Ovary (tissue), 9 donors: ENCODE measurements around the gene SESTD1. TPM values are rescaled to one million over a fixed set of nuclear protein-coding genes. Genes with fewer than 3 reads are reported as not detected.
"Not testable (repeated sequence)": the region's sequence is repeated elsewhere in the genome, so short reads cannot be mapped to it uniquely, and the experiment has no call there.

Source experiments
- DNase-seq, 5 donors: peaks; one replicate each; pipeline ENCODE4 v3.0.0-alpha.2; 2019 to 2020
- H3K27ac ChIP-seq, 2 donors: fragments of 200-600 bp; one replicate each; pipeline versions ENCODE4 v1.5.1 to v1.8.0; 2019 to 2022
- H3K27me3 ChIP-seq: fragments of 200-600 bp; one replicate; pipeline ENCODE4 v1.8.0; 2022
- H3K36me3 ChIP-seq: fragments of 200-600 bp; sonication (generic); one replicate; pipeline ENCODE4 v1.5.1; 2019
- H3K4me1 ChIP-seq: one replicate; pipeline ENCODE4 v1.8.1; 2013; ENCODE audit warnings: mild to moderate bottlenecking, moderate library complexity; ENCODE audit not compliant: insufficient read depth
- H3K4me3 ChIP-seq: fragments of 200-600 bp; sonication (generic); one replicate; pipeline ENCODE4 v1.5.1; 2017
- H3K9me3 ChIP-seq, 2 donors: fragments of 200-600 bp in 1 of 2; sonication (generic) in 1 of 2; one replicate each; pipeline versions ENCODE4 v1.5.1 to v1.8.1; 2013 to 2019; ENCODE audit warnings: mild to moderate bottlenecking in 1 of 2, moderate library complexity in 1 of 2
- EP300 ChIP-seq: sonication (generic); formaldehyde crosslinking; IDR thresholded peaks from one replicate; pipeline ENCODE4 v1.6.1; 2017; ENCODE audit warnings: antibody characterized with exemption
- POLR2A ChIP-seq: fragments of 450-650 bp; IDR thresholded peaks from one replicate; pipeline ENCODE4 v1.6.1; 2017; ENCODE audit warnings: antibody characterized with exemption, mild to moderate bottlenecking, moderate library complexity
- WGBS, 3 donors: extraction: QIAGEN DNeasy Blood & Tissue Kit in 1 of 3; methylation state at CpG; one replicate each; pipeline versions ENCODE4 v1.1.5 to v1.1.7; 2013 to 2017; 5-methylcytosine and 5-hydroxymethylcytosine counted together
- intact Hi-C, 4 donors: fragments of 100-400 bp; cut with DNase I; formaldehyde crosslinking; loops; one replicate each; pipeline versions ENCODE4 v1.11.0 to v1.15.1; 2022 to 2023
- polyA plus RNA-seq, 2 donors: library from polyadenylated mRNA; stranded (reverse); fragments of 200-250 nt in 1 of 2; fragments of 350-450 nt in 1 of 2; fragmentation: Illumina TruSeq in 1 of 2; extraction: RNeasy Lipid Tissue Mini Kit (QIAGEN cat#74804) in 1 of 2; gene quantifications; one replicate each; pipeline ENCODE4 v1.2.3, GENCODE V29; 2013 to 2014
- total RNA-seq, 7 donors: library from RNA; depleted of rRNA in 2 of 7; stranded (reverse); fragments of >200 nt in 2 of 7; fragmentation: NEBNext Ultra II Directional in 3 of 7; extraction: Animal tissue kit (Norgen Biotek cat#: 25700) in 3 of 7; gene quantifications; one replicate each; pipeline versions ENCODE4 v1.1.0 to v1.2.4, GENCODE V29; 2016 to 2023
- TF ChIP-seq, protein P1 (sequence below), 3 donors: fragments of 450-650 bp in 2 of 3; fragments of 200-600 bp in 1 of 3; IDR thresholded peaks; one replicate each; pipeline versions ENCODE4 v1.5.1 to v1.8.0; 2016 to 2022; ENCODE audit warnings: antibody characterized with exemption in 3 of 3, mild to moderate bottlenecking in 1 of 3
- donor health status: DM: no; HTN: no; CAD: no; lungs with moderate emphysema.
- donor health status: DM: no; HTN: no; CAD: no.
- donor health status: Bipolar disorder and iron deficiency.
- donor health status: DM: yes; HTN: yes; CAD: no.
- donor health status: DM: no; HTN: no; CAD: no.
- donor health status: DM: yes; HTN: yes; CAD: no.

Gene SESTD1
- total and polyA plus RNA-seq, 9 donors: 6.9 to 54.2 (median 39.3) TPM

DNA sequence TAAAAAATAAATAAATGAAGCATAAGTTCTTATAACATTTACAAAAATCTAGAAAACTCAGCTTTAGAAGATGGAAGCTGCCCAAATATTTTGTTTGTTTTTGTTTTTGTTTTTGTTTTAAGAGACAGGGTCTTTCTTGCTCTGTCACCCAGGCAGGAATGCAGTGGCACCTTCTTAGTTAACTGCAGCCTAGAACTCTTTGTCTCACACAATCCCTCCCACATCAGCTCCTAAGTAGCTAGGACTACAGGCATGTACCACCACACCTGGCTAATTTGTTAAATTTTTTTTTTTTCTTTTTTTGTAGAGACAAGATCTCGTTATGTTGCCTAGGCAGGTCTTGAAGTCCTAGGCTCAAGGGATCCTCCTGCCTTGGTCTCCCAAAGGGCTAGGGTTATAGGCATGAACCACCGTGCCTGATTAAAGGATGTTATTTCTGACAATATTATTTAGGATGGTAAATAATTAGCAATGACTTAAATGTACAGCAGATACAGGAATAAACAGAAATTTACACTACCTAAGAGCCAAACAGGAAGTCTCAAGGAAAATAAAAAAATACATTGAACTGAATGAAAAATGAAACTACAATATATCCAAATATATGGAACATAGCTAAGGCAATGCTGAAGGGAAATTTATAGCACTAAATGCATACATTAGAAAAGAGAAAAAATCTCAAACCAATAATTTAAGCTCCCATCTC lies 17.2 kb downstream of the SESTD1 start:
- Histone ChIP-seq H3K27me3 (no peaks in the 10 kb centered on the region), H3K4me3 (no peak overlapping the region), H3K36me3 (no peaks in the 10 kb centered on the region), H3K27ac (no peak overlapping the region), H3K4me1 (no peaks in the 10 kb centered on the region), H3K9me3 (no peaks in the 10 kb centered on the region)
- 64 to 90% (median 83%) methylated on average over 2 of the region's 2 CpGs for WGBS, 3 donors
- TF ChIP-seq EP300 (no peak), POLR2A (no peak)
- TF ChIP-seq, protein P1, sequence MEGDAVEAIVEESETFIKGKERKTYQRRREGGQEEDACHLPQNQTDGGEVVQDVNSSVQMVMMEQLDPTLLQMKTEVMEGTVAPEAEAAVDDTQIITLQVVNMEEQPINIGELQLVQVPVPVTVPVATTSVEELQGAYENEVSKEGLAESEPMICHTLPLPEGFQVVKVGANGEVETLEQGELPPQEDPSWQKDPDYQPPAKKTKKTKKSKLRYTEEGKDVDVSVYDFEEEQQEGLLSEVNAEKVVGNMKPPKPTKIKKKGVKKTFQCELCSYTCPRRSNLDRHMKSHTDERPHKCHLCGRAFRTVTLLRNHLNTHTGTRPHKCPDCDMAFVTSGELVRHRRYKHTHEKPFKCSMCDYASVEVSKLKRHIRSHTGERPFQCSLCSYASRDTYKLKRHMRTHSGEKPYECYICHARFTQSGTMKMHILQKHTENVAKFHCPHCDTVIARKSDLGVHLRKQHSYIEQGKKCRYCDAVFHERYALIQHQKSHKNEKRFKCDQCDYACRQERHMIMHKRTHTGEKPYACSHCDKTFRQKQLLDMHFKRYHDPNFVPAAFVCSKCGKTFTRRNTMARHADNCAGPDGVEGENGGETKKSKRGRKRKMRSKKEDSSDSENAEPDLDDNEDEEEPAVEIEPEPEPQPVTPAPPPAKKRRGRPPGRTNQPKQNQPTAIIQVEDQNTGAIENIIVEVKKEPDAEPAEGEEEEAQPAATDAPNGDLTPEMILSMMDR (IDR thresholded peaks at IDR 0.05): no peak
- intact Hi-C loops: no loop called here
- DNase-seq: no peak

DNA sequence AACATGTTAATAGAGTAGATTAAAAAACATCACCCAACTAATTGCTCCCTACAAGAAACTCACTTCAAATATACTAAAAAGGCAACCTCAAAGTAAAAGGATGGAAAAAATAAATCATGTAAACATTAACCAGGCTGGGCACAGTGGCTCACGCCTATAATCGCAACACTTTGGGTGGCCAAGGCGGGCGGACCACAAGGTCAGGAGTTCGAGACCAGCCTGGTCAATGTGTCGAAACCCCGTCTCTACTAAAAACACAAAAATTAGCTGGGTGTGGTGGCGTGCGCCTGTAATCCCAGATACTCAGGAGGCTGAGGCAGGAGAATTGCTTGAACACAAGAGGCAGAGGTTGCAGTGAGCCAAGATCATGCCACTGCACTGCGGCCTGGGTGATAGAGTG lies 18.8 kb downstream of the SESTD1 start:
- 89 to 96% (median 89%) methylated on average over 10 of the region's 10 CpGs for WGBS, 3 donors
- H3K27me3 ChIP-seq, H3K27ac ChIP-seq, H3K4me3 ChIP-seq, H3K36me3 ChIP-seq, H3K9me3 ChIP-seq, H3K4me1 ChIP-seq, intact Hi-C loops, DNase-seq: not testable (repeated sequence)

DNA sequence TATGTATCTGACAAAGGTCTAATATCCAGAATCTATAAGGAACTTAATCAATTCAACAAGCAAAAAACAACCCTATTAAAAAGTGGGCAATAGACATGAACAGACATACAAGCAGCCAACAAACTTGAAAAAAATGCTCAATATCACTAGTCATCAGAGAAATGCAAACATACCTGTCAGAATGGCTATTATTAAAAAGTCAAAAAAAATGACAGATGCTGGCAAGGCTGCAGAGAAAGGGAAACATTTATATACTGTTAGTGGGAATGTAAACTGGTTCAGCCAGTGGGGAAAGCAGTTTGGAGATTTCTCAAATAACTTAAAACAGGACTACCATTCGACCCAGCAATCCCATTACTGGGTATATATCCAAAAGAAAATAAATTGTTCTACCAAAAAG lies 21.6 kb downstream of the SESTD1 start:
- H3K27ac ChIP-seq: no peak overlapping the region
- WGBS, 3 donors: 92 to 96% (median 94%) methylated on average over 1 of the region's 1 CpG
- no peaks in the 10 kb centered on the region for H3K27me3 ChIP-seq
- no peaks in the 10 kb centered on the region for H3K36me3 ChIP-seq
- intact Hi-C loops: no loop called here
- H3K9me3 ChIP-seq: no peaks in the 10 kb centered on the region
- TF ChIP-seq EP300 (no peak), POLR2A (no peak)
- TF ChIP-seq, protein P1 (IDR thresholded peaks at IDR 0.05): no peak
- no peak for DNase-seq
- H3K4me1 ChIP-seq: peaks cover 1% of the 10 kb centered on the region
- H3K4me3 ChIP-seq: no peak overlapping the region

DNA sequence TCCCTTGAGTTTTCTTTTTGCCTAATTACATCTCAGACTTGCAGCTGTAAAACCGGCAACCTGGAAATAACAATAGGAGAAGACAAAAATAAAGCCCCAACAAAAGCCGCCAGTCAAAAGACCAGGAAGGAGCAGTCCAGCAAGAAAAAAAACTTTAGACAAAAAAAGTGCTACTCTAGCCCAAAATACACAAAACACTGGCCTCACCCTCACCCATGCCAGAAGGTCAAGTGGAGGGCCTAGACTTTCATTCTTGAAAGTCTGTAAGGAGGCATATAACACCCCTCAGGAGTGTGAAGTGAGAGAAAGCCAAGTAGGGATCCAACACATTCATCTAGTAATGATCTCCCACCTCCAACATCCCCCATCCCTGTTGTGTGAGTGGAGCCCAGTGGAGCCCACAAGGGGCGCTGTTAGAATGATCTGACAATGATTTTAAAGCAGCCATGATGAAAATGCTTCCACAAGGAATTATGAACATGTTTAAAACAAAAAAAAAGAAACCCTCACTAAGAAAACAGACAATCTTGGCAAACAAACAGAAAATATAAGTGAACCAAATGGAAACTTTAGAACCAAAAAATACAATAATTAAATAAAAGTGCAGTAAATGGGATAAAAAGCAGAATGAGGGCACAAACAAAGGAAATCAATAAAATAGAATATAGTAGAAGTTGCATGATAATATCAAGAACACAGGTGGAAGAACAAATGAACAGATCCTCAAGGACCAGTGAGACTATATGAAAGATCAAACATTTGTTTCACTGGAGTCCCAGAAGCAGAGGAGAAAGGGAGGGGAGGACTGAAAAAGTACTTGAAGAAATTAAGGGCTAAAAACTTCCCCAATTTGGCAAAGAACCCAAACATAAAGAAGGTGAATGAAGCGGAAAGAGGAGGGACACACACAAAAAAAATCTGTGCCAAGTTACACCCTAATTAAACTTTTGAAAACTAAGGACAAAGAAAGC lies 23.9 kb downstream of the SESTD1 start:
- H3K27me3 ChIP-seq: no peaks in the 10 kb centered on the region
- no peak overlapping the region for H3K27ac ChIP-seq
- WGBS, 3 donors: 86 to 91% (median 89%) methylated on average over 4 of the region's 4 CpGs
- peaks cover 1% of the 10 kb centered on the region for H3K4me1 ChIP-seq
- H3K4me3 ChIP-seq: no peak overlapping the region
- no peak for DNase-seq
- TF ChIP-seq EP300: no peak
- no peak for TF ChIP-seq POLR2A
- no peaks in the 10 kb centered on the region for H3K36me3 ChIP-seq
- intact Hi-C loops: no loop called here
- no peaks in the 10 kb centered on the region for H3K9me3 ChIP-seq

DNA sequence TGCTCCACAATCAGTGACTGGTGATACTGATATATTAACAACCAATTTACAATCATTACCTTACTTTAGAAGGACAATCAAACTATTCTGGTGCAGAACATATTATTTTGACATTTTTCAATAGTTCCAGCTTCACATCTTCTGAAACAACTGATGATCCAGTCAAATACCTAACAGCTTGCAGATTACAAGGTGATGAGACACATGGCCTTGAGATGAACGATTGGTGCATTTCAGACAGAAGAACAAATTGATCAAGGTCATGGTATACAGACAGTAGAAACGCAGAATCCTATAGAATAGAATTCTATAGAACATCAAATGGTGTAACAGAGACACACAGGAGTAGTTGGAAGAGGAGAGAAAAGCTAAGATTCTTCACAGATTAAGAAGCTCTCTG lies 24.8 kb downstream of the SESTD1 start:
- Histone ChIP-seq H3K36me3 (no peaks in the 10 kb centered on the region), H3K9me3 (no peaks in the 10 kb centered on the region), H3K27me3 (no peaks in the 10 kb centered on the region), H3K4me1 (peaks cover 1% of the 10 kb centered on the region), H3K27ac (no peak overlapping the region), H3K4me3 (no peak overlapping the region)
- 45 to 52% (median 50%) methylated on average over 2 of the region's 2 CpGs for WGBS, 3 donors
- intact Hi-C loops: no loop called here
- DNase-seq: no peak
- TF ChIP-seq EP300: no peak
- no peak for TF ChIP-seq POLR2A
- TF ChIP-seq, protein P1 (IDR thresholded peaks at IDR 0.05): no peak
